Adrenal gland (tissue), 12 donors: ENCODE data around the gene OLFM4. TPM values are rescaled to one million over a fixed set of nuclear protein-coding genes. Genes with fewer than 3 reads are reported as not detected.

Source experiments
- DNase-seq, 7 donors: peaks; one replicate each; pipeline ENCODE4 v3.0.0-alpha.2; 2019 to 2020
- H3K27ac ChIP-seq, 5 donors: fragments of 200-600 bp; sonication (generic) in 4 of 5; 1 replicate in 3 of 5; 2 replicates in 2 of 5; pipeline versions ENCODE4 v1.5.1 to v1.8.0; 2016 to 2020; ENCODE audit warnings: mild to moderate bottlenecking in 1 of 5
- H3K27me3 ChIP-seq: fragments of 200-600 bp; 2 replicates; pipeline ENCODE4 v1.8.0; 2021
- H3K36me3 ChIP-seq, 2 donors: fragments of 200-600 bp; replicated peaks in 1 of 2; 1 replicate in 1 of 2; 2 replicates in 1 of 2; pipeline versions ENCODE4 v1.5.1 to v1.8.0; 2018 to 2022
- H3K4me1 ChIP-seq, 2 donors: fragments of 200-600 bp; replicated peaks in 1 of 2; 1 replicate in 1 of 2; 2 replicates in 1 of 2; pipeline versions ENCODE4 v1.5.1 to v1.8.0; 2018 to 2021
- H3K4me3 ChIP-seq, 4 donors: fragments of 200-600 bp; sonication (generic) in 3 of 4; one replicate each; pipeline ENCODE4 v1.5.1; 2016 to 2018
- H3K9me3 ChIP-seq, 3 donors: fragments of 200-600 bp; sonication (generic) in 1 of 3; replicated peaks in 1 of 3; 1 replicate in 2 of 3; 2 replicates in 1 of 3; pipeline versions ENCODE4 v1.5.1 to v1.8.0; 2016 to 2021
- CTCF ChIP-seq, 6 experiments: fragments of 450-650 bp in 4 of 6; fragments of 200-600 bp in 2 of 6; sonication (generic) in 1 of 6; IDR thresholded peaks; 1 replicate in 5 of 6; 2 replicates in 1 of 6; pipeline versions ENCODE4 v1.5.1 to v1.8.0; 2016 to 2021; ENCODE audit warnings: antibody characterized with exemption in 6 of 6, mild to moderate bottlenecking in 2 of 6, moderate library complexity in 1 of 6
- POLR2A ChIP-seq, 2 donors: fragments of 450-650 bp; IDR thresholded peaks; one replicate each; pipeline ENCODE4 v1.6.1; 2017; ENCODE audit warnings: antibody characterized with exemption in 2 of 2, mild to moderate bottlenecking in 2 of 2, moderate library complexity in 1 of 2
- WGBS, 4 donors: extraction: QIAGEN DNeasy Blood & Tissue Kit in 2 of 4; methylation state at CpG; one replicate each; pipeline versions ENCODE4 v1.1.5 to v1.1.7; 2013 to 2017; 5-methylcytosine and 5-hydroxymethylcytosine counted together
- intact Hi-C, 2 donors: fragments of 100-400 bp; cut with DNase I; formaldehyde crosslinking; loops; one replicate each; pipeline versions ENCODE4 v1.14.1 to v1.15.0; 2022 to 2023
- polyA plus RNA-seq, 3 donors: library from polyadenylated mRNA; stranded (reverse); fragments of 200-250 nt in 2 of 3; fragments of 350-450 nt in 1 of 3; fragmentation: Illumina TruSeq in 1 of 3; extraction: RNeasy Lipid Tissue Mini Kit (QIAGEN cat#74804) in 1 of 3; gene quantifications; one replicate each; pipeline ENCODE4 v1.2.3, GENCODE V29; 2013 to 2014
- total RNA-seq, 9 donors: library from RNA; depleted of rRNA in 4 of 9; stranded (reverse); fragments of >200 nt in 4 of 9; fragments of 120-200 nt in 1 of 9; fragmentation: NEBNext Ultra II Directional in 1 of 9; extraction: Animal tissue kit (Norgen Biotek cat#: 25700) in 1 of 9; gene quantifications; one replicate each; pipeline versions ENCODE4 v1.1.0 to v1.2.4, GENCODE V29; 2013 to 2023
- donor health status: healthy with polysubstance abuse.
- donor health status: Bipolar disorder and iron deficiency.
- donor health status: DM: yes; HTN: yes; CAD: no.
- donor health status: DM: no; HTN: no; CAD: no.
- donor health status: DM: no; HTN: no; CAD: no.
- donor health status: DM: yes; HTN: yes; CAD: no.

OLFM4 gene
- total and polyA plus RNA-seq, 12 donors, result 0.06 to 1.0 (median 0.19) TPM; not detected in 5

DNA sequence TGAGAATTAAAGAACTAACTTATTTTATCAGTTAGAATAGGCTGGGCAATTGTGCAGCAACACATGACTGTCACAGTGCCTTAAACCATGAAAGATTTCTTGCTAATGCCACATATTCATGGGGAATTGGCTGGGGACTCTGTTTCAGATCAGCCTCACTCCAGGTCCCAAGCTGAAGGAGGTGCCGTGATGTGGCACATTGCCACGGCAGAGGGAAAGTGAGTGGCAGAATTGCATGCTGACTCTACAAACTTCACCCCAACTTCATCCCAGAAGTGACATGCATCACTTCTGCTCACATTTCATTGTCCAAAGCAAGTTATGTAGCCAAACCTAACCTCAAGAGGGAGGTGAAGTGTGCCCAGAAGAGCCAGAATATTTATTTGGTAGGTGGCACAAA lies 37.8 kb downstream of the OLFM4 start:
- Histone ChIP-seq H3K27ac (no peak overlapping the region), H3K4me3 (no peak overlapping the region), H3K36me3 (no peaks in the 10 kb centered on the region), H3K27me3 (no peaks in the 10 kb centered on the region), H3K9me3 (no peaks in the 10 kb centered on the region), H3K4me1 (no peaks in the 10 kb centered on the region)
- TF ChIP-seq POLR2A (IDR thresholded peaks at IDR 0.05) (no peak), CTCF (IDR thresholded peaks at IDR 0.05) (no peak)
- WGBS, 4 donors, result 71 to 100% (median 89%) methylated on average over 1 to 2 of the region's 2 CpGs
- DNase-seq, result no peak
- intact Hi-C loops, result no loop called here

- Histone ChIP-seq H3K4me1 (no peaks in the 10 kb centered on the region), H3K4me3 (no peak overlapping the region), H3K27ac (no peak overlapping the region), H3K36me3 (no peaks in the 10 kb centered on the region), H3K9me3 (no peaks in the 10 kb centered on the region), H3K27me3 (no peaks in the 10 kb centered on the region)
- DNase-seq, result no peak
- TF ChIP-seq CTCF (IDR thresholded peaks at IDR 0.05) (no peak), POLR2A (IDR thresholded peaks at IDR 0.05) (no peak)
- WGBS, 4 donors, result 47 to 62% (median 53%) methylated on average over 8 of the region's 8 CpGs
- intact Hi-C loops, result no loop called here
Measured at GRCh38 chr13:53068585-53069520, 40.2 kb downstream of the OLFM4 start.

DNA sequence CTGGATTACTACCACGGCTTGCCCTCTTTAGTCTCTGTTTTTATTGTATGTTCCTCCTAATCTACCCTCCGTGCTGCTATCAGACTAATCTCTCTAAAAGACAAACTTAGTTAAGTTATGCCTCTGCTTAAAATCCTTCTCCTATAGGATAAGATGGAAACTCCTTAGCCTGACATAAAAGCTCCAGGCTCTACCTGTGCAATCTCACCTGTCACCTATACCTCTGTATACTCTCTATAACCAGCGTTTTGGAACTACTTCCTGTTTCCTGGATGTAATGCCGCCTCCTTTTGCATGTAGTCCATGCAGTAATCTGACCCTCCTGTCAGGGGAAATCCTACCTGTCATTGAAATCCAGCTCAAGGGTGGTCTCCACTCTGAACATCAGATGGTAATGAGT lies 41.2 kb downstream of the OLFM4 start:
- H3K4me1 ChIP-seq, result no peaks in the 10 kb centered on the region
- no peaks in the 10 kb centered on the region for H3K36me3 ChIP-seq
- H3K27ac ChIP-seq, result no peak overlapping the region
- H3K4me3 ChIP-seq, result no peak overlapping the region
- no peaks in the 10 kb centered on the region for H3K27me3 ChIP-seq
- TF ChIP-seq POLR2A (IDR thresholded peaks at IDR 0.05), result no peak
- no peak for TF ChIP-seq CTCF (IDR thresholded peaks at IDR 0.05)
- DNase-seq, result no peak
- intact Hi-C loops, result no loop called here
- H3K9me3 ChIP-seq, result no peaks in the 10 kb centered on the region
- WGBS, 4 donors, result 56 to 75% (median 64%) methylated on average over 4 of the region's 4 CpGs

GRCh38 chr13:53073711-53074110 lies 45.1 kb downstream of the OLFM4 start:
- no peak for DNase-seq
- no peak for TF ChIP-seq CTCF (IDR thresholded peaks at IDR 0.05)
- no peak for TF ChIP-seq POLR2A (IDR thresholded peaks at IDR 0.05)
- no peaks in the 10 kb centered on the region for H3K36me3 ChIP-seq
- no peaks in the 10 kb centered on the region for H3K27me3 ChIP-seq
- no peaks in the 10 kb centered on the region for H3K4me1 ChIP-seq
- intact Hi-C loops, result no loop called here
- no peaks in the 10 kb centered on the region for H3K9me3 ChIP-seq
- no peak overlapping the region for H3K27ac ChIP-seq
- WGBS, 4 donors, result 57 to 81% (median 62%) methylated on average over 1 of the region's 1 CpG
- H3K4me3 ChIP-seq, result no peak overlapping the region
